Measurements from ENCODE around the gene FFAR4. TPM values are rescaled to one million over a fixed set of nuclear protein-coding genes. Genes with fewer than 3 reads are reported as not detected.

Gene FFAR4
- total and polyA plus RNA-seq, 2 experiments from 2014 or later, result 0.06 TPM; not detected in 1

GRCh38 chr10:93572606-93573005 is 6.1 kb downstream of the FFAR4 start (continued):
- TF ChIP-seq ZNF462 (CRISPR knock-in tag; IDR thresholded peaks at IDR 0.05), result no peak
- TF ChIP-seq ZNF114 (CRISPR knock-in tag; IDR thresholded peaks at IDR 0.05), result no peak
- TF ChIP-seq, protein P1, sequence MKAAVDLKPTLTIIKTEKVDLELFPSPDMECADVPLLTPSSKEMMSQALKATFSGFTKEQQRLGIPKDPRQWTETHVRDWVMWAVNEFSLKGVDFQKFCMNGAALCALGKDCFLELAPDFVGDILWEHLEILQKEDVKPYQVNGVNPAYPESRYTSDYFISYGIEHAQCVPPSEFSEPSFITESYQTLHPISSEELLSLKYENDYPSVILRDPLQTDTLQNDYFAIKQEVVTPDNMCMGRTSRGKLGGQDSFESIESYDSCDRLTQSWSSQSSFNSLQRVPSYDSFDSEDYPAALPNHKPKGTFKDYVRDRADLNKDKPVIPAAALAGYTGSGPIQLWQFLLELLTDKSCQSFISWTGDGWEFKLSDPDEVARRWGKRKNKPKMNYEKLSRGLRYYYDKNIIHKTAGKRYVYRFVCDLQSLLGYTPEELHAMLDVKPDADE (IDR thresholded peaks at IDR 0.05), result no peak
- TF ChIP-seq NANOG (IDR thresholded peaks at IDR 0.05; ENCODE audit: borderline replicate concordance), result no peak

DNA sequence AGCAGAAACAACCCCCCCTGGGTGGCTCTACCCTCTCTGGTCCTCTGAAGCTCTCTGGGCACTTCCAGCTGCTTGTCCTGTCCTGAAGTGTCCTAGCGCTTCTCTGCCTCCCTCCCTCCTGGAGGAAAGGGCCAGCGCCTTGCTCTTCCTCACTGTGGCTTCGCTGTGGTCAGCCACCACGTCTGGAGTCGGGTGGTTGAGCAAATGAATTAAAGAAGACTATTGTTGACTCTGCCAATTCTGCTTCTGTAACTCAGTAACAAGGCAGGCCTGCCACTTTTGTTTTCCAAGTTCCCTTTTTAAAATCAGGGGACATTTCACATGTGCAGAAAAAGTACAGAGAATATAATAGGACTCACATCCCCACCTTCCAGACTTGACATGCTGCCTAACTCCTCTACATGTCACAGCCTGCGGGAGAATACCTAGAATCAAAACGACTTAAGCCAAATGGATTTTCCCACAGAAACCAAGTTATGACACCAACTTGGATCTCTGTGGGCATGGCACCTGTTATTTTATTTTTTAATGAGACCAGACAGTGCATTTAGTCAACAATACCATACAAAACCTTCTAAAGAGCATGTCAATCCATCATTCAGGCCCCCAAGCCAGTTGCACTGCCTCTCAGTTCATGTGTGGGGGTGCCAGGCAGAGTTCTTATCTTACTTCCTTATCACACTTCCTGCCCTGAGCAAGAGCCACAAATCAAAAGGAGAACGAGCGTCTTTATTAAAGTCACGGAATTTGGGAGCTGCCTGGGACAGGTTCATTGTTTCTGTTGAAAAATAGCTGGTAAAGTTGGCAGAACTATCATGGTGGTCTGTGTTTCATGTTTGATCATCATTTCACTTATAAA is 6.8 kb downstream of the FFAR4 start:
- H3K4me3 Mint-ChIP-seq, result no peak overlapping the region
- no peak for ATAC-seq
- H3K27ac Mint-ChIP-seq, result no peak overlapping the region
- Histone ChIP-seq H2AFZ (no peak overlapping the region), H3F3A (replicated peaks; ENCODE audit: low read depth) (no peaks in the 10 kb centered on the region), H3K27me3 (ENCODE audit: insufficient read depth) (peaks cover 46% of the 10 kb centered on the region), H3K4me3 (no peak overlapping the region), H4K20me1 (replicated peaks; ENCODE audit: insufficient read depth) (no peaks in the 10 kb centered on the region), H3K4me2 (no peak overlapping the region), H3K4me1 (ENCODE audit: insufficient read depth) (no peaks in the 10 kb centered on the region), H3K36me3 (ENCODE audit: insufficient read depth) (no peaks in the 10 kb centered on the region), H3K9me2 (ENCODE audit: insufficient read depth) (no peaks in the 10 kb centered on the region), H3K79me2 (replicated peaks; ENCODE audit: insufficient read depth) (no peaks in the 10 kb centered on the region), H3K27ac (ENCODE audit: low read depth) (no peak overlapping the region)
- DNase-seq (ENCODE audit: low spot score), result no peak
- H3K4me1 Mint-ChIP-seq, result peaks cover 2% of the 10 kb centered on the region; the same call in 2 of the 3 replicates
- H3K36me3 Mint-ChIP-seq (ENCODE audit: low read depth), result no peaks in the 10 kb centered on the region
- H3K27me3 Mint-ChIP-seq (ENCODE audit: insufficient read depth, low read depth, poor library complexity), result peaks cover 22% of the 10 kb centered on the region
- no peaks in the 10 kb centered on the region for H3K9me3 Mint-ChIP-seq
- TF ChIP-seq STAT1 (IDR thresholded peaks at IDR 0.05; ENCODE audit: unreplicated experiment) (no peak), CREB1 (CRISPR knock-in tag; IDR thresholded peaks at IDR 0.05; ENCODE audit: low read depth) (no peak), JUNB (IDR thresholded peaks at IDR 0.05; ENCODE audit: unreplicated experiment) (no peak), POLR2AphosphoS5 (IDR thresholded peaks at IDR 0.05; ENCODE audit: low read depth) (no peak), REST (IDR thresholded peaks at IDR 0.05; ENCODE audit: unreplicated experiment) (no peak)
